Inferior parietal cortex (tissue), 1 donor: ENCODE data around the gene TNRC6A.
A peak's percentile ranks its signal among the peaks of the same experiment; 100 is the strongest.
"Not testable (repeated sequence)": the region's sequence is repeated elsewhere in the genome, so short reads cannot be mapped to it uniquely, and the experiment has no call there.

ENCODE experiments used
- DNase-seq: peaks from one replicate; pipeline ENCODE4 v3.0.0-alpha.2; 2016; ENCODE audit errors: extremely low spot score

The TNRC6A gene

GRCh38 chr16:24729243-24729950 lies at the start of gene TNRC6A:
TSS of gene TNRC6A (plus strand) at chr16:24729651. CDS start at chr16:24729842, 191 bp downstream.
- peak; percentile 87 for DNase-seq

GRCh38 chr16:24681793-24682192 lies 47.7 kb upstream of the TNRC6A start:
- no peak for DNase-seq

GRCh38 chr16:24683250-24683649 lies 46.2 kb upstream of the TNRC6A start:
- DNase-seq, result no peak

DNA sequence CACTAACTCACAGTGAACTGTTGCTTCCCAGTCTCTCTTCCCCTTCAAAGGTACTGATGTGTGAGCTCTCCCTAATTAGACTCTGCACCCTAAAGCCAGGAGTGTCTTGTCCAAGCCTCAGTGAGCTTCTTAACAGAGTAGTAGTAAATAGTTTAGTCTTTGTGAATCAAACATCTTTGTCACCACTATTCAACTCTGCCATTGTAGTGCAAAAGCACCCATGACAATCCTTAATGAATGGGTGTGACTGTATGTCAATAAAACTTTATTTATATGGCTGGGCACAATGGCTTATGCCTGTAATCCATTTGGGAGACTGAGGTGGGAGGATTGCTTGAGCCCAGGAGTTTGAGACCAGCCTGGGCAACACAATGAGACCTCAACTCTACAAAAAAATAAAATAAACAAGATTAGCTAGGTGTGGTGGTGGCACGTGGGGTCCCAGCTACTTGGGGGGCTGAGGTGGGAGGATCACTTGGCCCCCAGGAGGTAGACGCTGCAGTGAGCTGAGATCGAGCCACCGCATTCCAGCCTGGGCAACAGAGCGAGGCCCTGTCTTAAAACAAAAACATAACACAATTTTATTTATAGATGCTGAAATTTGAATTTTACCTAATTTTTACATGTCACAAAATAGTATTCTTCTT lies 45.5 kb upstream of the TNRC6A start:
- DNase-seq, result no peak

DNA sequence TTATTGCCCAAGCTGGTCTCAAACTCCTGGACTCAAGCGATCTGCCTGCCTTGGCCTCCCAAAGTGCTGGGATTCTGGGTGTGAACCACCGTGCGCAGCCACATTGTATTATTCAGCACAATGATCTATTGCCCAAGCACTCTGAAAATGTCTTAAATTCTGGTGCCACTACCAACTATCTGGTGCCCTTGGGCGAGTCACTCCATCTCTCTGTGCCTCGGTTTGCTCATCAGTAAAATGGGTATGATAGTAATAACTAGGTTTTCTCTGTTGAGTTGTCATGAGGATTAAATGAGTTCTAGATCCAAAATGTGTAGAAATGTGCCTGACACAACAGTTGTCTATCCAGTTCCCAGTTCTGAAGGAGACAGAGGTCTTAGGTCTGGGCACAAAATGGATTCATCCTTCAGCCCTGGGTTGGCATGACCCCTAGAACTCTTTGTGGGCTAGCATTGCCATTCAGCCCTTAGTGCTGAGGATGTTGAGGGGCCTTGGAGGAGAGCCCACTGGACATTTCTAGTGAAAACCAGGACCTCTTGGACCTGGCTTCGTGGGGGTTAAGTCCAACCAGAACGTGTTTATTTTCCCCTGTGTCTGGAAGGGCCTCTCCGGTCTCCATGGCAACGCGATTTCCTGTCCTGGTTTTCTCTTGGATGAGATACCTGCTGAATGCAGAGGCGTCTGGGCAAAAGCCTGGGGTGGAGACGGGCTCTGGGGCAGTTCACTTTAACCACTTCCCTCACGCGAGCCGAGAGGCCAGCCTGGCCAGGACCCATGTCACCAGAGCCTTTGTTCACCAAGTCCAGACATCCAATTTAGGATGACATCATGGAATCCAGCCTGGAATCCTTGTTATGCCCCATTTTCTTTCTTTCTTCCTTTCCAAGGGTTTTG lies 43.7 kb upstream of the TNRC6A start:
- peak; percentile 62 for DNase-seq

DNA sequence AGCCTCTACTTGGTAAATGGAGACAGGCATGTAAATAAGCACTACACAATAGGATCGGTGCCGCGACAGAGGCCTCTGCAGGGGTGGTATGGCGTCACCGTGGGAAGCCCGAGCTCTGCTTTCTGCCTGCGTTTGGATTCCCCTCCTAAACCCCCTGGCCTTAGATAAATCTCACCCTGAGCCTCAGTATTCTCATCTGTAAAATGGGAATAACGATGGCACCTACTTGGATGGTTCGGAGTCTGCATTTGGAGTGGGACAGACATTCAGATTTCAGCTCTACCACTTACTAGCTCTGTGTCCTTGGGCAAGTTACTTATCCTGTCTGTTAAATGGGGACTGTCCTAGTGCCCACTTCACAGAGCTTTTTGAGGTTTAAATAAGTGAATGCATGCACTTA lies 42.8 kb upstream of the TNRC6A start:
- no peak for DNase-seq

DNA sequence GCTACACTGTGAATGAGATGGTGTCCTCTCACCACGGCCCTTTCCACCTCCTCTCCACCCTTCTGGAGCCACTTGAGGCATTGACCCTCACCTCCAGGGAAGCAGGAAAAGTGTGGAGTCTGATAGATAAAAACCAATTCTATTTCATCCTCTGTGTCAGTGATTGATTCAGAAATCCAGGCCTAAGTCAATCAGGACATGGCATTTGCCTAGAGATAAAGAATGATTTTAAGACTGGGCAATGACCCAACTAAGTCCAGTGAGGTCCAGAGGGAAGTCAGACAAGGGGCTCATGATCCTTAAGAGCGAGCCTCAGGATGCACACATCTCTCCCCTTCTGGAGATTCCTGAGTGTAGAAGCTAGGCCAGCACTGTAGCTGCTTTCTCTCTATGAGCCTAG lies 41.1 kb upstream of the TNRC6A start:
- no peak for DNase-seq

- DNase-seq, result no peak
Observed at GRCh38 chr16:24689128-24689527, 40.3 kb upstream of the TNRC6A start.

GRCh38 chr16:24692854-24693253 lies 36.6 kb upstream of the TNRC6A start:
- no peak for DNase-seq

DNA sequence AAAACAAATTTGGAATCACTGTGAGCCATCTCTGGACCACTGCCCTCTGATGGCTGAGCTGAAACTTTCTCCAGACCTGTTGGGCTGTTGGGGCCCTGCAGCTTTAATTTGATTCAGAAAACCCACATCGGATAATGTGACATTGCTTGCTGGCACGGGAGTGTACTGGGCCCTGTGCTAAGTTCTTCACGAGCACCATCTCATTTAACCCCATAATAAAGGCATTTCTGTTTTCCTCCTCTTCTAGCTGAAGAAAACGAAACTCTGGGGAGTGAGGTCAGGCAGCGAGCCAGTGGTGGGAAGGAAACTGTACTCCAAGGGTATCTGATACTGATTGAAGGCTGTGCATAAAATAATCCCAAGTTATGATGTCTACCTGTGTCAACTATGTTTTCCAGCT lies 34.5 kb upstream of the TNRC6A start:
- DNase-seq, result no peak

DNA sequence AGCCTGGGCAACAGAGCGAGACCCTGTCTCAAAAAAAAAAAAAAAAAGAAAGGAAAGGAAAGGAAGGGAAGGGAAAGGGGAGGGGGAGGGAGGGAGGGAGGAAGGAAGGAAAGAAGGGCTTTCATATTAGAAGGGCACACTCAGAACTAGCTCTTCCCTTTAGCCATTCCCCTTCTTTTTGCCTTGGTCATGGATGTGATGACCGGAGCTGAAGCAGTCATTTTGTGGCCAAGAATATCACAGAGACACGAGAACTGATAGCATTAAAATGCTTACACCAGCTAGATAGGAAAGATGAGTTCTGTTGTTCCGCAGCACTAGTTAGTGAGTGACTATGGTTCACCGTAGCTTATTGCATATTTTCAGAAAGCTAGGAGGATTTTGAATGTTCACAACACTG lies 32.8 kb upstream of the TNRC6A start:
- no peak for DNase-seq

DNA sequence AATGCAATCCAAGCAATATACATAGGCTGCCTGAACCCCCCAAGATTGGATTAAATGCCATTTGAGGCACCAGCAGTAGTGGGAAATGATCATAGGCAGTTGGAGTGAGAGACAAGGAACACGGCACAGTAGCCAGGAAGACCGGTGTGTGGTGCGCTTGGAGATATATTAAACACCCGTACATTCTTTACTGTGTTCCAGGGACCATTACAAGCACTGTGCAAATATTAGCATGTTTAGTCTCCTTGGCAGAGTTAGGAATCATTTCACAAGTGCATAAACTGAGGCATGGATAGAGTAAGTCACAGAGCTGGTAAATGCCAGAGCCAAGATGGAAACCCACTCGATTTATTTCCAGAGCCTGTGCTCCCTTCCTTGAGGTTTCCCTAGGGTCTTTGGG lies 31.1 kb upstream of the TNRC6A start:
- no peak for DNase-seq

- no peak for DNase-seq
Observed at GRCh38 chr16:24699151-24699723, 30.2 kb upstream of the TNRC6A start.

DNA sequence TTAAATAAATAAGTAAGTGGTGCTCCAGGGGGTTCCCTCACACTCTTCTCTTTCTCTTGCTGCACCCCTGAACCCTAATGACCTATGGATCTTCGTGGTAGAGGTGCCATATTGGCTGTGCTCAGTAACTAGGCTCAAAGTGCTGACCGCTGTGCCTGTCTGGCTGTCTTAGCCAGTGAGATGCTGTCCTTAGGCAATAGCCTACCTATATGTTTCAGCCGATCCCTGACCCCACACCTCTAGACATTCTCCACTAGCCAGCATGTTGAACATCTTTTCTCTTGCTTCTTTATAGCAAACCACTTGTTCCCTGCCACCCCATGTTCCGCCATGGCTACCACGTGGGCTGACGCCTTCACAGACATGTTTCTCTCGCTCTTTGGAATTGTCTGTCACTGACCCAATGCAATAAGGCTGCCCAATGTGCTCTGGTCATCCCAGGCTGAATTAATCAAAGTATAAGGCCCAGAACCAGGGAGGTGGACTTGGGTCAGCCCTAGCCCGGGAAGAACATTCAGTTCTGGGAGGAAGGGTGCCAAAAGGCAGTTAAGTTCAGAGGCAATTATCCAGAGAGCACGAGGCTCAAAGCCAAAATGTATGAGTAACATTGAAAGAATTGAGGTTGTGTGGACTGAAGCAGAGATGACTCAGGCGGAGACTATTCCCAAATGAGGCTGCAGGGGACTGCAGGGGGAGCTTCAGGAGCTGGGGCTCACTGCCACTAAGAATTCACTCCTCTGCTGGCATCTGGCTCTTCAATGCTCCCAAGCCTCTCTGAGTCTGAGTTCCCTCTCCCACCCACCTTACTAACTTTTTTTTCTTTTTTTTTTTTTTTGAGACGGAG lies 28.7 kb upstream of the TNRC6A start:
- peak; percentile 59 for DNase-seq

DNA sequence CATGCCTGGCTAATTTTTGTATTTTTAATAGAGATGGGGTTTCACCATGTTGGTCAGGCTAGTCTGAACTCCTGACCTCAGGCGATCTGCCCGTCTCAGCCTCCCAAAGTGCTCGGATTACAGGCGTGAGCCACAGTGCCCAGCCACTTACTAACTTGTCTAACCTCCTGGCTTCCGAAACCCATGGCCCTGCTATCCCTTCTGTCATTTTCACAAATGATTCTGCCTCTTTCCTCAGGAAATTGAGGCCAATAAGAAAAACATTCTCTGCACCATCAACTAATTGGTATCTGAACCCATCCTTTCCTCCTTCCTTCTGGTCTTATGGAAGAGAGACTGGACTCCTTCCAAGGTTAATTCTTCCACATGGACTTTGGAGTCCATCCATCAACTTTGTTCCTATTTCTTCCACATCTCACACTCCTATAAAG lies 27.9 kb upstream of the TNRC6A start:
- no peak for DNase-seq

- not testable (repeated sequence) for DNase-seq
Observed at GRCh38 chr16:24707760-24708159, 21.7 kb upstream of the TNRC6A start.

- no peak for DNase-seq
Observed at GRCh38 chr16:24713379-24713778, 16.1 kb upstream of the TNRC6A start.

DNA sequence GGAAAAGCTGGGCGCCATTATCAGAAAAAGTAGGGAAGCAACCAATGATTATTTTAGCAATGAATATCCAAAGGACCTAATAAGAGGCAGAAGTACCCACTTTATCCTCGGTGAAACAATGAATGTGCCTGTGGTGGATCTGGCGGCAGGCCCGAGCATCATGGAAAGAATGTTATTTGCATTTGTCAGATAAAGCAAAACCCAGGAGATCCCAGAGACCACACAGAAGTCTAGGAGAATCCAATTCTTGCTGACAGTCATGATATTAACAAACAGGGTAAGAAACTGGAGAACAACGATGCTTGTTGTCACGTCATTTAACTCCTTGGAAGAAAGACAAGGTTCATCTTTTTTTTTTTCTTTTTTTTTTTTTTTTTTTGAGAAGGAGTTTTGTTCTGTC lies 12.0 kb upstream of the TNRC6A start:
- DNase-seq, result no peak

GRCh38 chr16:24718967-24719521 lies 10.4 kb upstream of the TNRC6A start:
- DNase-seq, result no peak

DNA sequence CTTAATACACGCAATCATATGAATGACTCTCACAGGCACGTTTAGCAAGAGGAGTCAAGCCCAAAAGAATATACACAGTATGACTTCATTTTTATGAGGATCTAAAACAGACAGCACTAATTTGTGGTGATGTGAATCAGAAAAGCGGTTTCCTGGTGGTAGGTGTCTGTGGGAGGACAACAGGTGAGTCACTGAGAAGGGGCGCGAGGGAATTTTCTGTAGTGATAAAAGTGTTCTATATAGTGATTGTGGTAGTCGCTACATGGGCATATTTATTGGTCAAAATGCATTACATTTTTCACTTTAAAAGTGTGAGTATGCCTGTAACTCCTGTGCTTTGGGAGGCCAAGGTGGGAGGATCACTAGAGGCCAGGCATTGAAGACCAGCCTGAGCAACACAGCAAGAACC lies 7.6 kb upstream of the TNRC6A start:
- no peak for DNase-seq

- no peak for DNase-seq
Observed at GRCh38 chr16:24723663-24724062, 5.8 kb upstream of the TNRC6A start.
